ENCODE measurements around the gene NMNAT2.
"Not testable (repeated sequence)": the region's sequence is repeated elsewhere in the genome, so short reads cannot be mapped to it uniquely, and the experiment has no call there.

NMNAT2 gene

DNA sequence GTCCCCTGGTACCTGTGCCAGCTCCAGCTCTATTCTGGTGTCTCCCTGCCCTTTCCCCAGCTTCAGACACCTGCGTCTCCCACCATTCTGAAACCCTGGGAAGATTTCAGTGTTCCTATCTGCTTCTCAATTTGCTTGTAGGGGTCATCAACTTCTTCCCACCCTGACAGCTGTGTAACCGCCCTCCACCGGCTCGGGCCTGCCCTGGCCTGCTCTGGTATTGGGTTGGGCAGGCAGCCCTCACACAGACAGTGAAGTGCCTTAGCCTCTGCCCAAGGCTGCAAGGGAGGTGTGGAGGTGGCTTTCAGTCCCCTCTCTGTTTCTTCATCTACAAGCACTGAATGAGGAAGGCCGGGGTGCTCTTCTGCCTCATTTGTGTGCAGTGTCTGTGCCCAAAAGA is 134.9 kb downstream of the NMNAT2 start:
- no peak for DNase-seq

DNA sequence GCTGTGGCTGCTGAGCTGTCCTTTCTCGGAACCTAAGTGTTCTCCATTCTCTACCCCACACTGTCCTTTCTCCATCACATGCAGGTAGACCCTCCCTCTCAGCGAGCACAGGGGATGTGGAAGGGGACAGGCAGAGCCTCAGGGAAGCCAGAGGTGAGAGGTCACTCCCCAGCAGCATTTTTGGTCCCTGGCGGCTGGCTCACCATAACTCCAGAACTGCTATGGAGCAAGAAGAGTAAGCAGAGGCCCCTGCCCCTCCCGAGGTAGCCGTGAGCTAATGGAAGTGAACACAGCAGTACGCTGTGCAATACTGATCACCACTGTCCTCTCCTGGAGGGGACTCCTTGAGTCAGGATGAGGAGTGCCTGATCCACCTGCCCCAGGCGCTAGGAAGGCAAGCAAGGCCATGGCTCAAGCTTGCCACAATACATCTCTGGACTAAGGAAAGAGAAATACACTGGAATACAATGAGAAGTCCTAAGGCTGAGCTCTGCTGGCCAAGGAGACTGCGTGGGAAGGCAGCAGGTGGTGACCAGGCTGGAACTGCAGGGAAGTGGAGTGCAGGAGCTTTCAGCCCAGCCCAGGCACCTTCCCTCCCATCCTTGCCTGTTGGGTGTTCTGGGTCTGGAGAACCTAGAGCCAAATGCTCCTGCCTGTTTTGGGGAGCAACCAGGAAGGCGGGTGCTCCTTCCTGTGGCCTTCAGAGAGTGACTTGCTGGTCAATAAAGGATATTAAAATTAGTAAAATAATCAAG is 135.9 kb downstream of the NMNAT2 start:
- no peak for DNase-seq

DNA sequence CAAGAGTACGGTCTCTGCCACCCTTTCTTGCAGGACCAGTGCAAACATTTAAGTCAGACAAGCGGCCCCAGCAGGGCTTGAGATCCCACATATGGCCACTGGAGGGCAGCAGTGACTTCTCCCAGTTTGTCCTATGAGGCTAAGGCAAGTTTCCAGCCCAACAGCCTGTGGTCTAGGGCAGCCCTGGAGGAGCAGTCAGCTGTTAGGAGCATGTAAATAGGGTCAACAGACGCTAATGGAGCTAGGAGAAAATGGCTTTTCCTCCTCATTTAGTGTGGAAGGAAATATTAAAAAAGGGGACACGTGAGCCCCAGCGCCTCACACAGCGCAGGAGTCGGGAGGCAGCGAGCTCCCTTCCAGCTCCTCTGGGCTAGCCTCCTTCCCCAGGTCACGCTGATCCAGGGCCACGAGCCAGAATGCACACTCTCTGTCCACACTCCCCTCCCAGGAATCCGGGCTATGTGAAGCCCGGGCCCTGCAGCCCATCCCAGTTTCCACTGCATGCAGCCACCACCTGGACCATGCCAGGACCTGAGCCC is 136.6 kb downstream of the NMNAT2 start:
- peak; percentile 93 for DNase-seq

DNA sequence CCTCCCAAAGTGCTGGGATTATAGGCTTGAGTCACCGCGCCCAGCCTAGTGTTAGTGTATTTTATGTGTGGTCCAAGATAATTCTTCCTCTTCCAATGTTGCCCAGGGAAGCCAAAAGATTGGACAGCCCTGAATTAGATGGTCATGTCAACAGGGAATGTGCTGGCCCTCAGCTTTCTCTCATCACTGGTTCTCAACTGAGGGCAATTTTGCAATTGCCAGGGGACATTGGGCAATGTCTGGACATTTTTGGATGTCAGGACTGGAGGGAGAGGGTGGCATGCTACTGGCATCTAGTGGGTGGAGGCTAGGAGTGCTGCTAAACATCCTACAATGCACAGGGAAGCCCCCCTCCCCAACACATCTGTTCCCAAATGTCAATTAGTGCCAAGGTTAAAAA is 137.1 kb downstream of the NMNAT2 start:
- peak; percentile 47 for DNase-seq

DNA sequence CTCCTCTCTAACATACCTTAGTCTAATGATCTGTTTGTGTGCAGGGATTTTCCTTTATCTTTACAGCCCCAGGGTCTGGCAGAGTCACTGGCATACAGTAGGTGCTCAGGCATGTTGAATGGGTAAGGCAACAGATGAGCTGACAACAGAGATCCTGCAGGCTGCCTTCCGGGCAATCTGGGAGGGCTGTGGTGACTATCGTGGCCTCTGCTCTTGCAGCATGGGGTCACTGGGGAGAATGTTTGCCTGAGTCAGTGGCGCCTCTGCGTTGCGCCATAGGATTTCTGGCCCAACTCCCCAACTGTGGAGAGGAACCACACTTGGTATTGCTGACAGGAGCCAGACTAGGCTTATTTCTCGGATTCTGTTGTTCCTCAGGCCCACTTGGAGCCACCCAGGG is 138.3 kb downstream of the NMNAT2 start:
- peak; percentile 82 for DNase-seq

DNA sequence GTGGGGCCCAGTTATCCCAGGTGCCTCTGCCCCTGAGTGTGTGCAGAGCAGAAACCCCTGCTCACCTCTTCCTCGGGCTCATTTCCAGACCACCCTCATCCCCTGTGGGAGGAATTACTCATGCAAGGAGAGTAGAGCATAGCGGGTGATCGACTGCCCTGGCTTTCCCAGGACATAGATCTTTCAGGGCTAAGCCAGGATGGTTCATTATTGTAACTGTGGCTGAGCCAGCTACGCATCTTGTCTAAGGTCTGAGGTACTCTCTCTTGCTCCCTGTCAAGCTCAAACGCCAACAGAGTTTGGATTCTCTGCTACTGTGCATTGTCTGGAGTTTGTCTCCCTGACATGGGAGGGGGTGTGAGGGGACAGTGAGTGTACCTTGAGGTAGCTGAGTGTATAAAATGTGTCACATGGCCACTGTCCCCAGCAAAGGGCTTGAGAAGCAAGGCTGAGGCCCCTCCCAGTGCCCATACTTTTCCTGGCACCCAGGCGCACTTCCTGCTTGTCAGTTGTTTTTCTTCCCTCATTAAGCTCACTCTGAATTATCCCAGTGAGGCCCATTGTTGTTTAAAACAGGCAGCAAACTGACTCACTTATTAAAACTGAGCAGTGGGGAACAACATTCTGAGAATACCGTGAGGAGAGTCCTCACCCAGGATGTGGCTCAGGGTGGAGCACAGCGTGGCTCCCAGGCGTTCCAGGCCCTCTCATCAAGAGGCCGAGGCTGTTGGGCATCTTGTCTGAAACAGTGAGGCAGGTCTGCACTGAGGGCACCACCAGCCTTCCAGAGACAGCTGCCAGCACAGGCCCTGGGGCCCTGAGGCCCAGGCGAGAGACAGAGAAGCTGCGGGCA is 139.2 kb downstream of the NMNAT2 start:
- peak; percentile 71 for DNase-seq

DNA sequence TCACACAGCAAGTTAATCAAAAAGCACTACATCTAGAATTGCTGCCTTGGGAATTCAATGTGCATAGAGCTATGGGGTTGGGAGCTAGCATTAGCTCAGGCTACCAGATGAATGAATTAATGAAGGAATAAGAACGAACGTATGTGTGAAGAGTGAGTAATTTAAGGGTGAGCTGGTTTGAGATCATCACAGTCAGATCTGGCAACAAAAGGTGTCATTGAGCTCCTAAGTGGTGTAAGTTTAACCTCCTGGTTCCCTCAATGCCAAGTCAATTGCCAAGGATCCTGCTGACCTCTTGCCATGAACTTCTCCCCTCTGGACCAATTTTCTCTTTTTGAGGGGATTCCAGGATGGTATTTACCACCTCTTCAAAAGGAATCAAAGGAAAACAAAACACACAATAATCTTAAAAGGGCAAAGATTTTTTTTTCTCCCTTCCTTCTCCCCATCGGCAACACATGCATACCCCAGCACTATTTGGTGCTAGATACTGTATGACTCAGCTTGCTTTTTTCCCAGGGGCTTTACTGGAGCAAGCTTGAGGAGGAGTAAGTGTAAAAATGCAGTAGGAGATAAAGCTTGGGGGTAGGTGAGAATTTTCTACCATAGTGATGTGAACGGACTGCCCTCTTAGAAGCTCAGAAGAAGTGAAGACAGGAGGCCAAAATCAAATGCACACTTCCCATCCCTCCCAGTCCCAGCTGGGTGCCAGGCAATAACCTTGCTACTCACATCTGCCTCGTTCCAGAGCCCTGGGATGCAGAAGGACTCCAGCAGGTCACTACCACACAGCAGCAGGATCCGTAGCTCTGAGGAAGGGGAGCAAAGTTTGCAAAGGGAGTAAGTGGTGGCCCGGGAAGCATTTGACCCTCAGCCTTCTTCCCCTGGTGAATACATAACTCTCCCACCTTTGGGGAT is 140.1 kb downstream of the NMNAT2 start:
- DNase-seq, result peak; percentile 81

DNA sequence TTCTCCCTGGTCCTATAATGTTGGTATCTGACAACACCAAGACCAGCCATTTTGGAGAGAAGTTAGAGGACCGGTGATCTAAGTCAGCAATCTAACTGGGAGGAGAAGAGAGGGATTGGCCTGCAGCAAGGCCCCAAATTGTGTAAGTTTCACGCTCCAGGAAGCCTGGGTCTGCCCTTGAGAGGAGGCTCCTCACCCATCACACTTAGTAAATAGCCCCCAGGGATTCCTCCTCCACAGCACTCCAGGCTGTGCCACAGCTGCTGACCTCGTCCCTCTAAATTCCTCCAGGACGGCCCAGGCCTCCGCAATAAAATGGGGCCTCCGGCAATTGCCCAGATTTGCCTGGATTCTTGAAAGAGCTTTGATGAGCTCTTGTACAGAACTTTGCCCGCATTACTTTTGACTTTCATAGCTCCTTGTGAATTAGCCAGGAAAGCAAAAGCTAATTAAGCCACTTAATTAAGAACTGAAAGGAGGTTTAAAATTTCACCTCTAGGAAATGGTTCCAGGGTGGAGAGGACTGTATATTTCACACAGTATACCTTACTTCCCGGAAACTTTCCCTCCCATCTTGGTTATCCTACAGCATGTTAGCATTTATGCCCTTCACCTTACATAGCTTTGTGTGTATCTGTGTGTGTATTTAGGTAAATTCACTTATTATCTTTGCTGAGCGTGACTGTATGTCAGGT is 141.6 kb downstream of the NMNAT2 start:
- no peak for DNase-seq

DNA sequence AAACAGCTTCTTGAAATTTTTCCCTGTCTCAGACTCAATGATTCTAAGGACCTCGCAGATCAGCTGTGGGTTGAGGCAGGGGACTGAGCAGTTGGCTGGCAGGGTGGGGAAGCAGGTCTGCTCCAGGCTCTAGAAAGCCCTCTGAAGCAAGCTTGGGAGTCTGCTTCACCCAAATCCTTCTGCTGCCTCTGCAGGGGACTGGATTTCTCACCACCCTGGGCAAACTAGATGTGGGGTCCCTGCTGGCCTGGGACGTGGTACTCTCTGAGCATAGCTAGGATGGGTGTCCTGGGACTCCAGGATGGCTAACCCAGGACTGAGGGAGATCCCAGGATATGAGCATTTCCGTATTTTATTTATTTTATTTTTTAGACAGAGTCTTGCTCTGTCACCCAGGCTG is 142.9 kb downstream of the NMNAT2 start:
- DNase-seq, result no peak

DNA sequence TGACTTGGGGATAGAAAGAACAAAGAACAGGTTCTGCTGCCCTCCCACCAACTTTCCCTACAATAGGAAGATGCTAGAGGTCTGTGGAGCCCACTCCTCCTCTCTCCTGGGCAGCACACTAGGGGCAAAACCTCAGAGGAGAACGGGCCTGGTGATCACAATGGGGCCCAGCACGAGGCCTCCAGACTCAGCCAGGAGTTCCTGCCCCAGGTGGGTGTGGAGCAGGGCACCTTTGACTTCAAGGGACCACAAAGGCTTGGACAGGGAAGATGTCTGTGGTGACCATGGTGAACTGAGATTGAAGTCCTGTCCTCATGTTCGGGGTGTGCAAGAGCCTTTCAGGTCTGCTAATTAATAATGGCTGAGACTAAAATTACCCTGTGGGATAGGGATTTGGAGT is 143.3 kb downstream of the NMNAT2 start:
- DNase-seq, result no peak

DNA sequence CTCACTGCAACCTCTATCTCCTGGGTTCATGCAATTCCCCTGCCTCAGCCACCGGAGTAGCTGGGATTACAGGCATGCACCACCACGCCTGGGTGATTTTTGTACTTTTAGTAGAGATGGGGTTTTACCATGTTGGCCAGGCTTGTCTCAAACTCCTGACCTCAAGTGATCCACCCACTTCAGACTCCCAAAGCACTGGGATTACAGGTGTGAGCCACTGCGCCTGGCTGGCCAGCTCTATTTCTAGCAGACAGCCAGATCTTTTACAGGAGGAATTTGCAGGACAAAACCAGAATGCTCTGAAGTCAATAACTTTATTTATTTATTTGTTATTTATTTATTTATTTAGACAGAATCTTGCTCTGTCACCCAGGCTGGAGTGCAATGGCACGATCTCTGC is 144.2 kb downstream of the NMNAT2 start:
- DNase-seq, result not testable (repeated sequence)

DNA sequence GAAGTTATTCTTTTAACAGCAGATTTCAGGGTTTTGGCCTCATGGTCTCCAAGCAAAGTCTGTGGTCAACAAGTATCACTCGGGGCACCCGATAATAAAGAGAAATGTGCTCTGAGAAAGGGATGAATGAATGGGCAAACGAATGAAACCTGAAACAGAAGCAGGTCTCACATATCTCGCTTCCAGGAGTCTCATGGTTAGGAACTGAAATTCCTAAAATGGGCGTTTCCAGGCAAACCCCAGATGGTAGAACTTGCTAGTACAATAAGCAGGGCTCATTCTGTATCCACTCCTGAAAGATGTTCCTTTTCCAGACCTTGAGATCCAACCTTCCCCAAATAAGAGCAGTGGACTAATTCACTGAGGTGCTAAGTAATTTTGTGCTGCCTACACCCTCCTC is 144.9 kb downstream of the NMNAT2 start:
- no peak for DNase-seq

DNA sequence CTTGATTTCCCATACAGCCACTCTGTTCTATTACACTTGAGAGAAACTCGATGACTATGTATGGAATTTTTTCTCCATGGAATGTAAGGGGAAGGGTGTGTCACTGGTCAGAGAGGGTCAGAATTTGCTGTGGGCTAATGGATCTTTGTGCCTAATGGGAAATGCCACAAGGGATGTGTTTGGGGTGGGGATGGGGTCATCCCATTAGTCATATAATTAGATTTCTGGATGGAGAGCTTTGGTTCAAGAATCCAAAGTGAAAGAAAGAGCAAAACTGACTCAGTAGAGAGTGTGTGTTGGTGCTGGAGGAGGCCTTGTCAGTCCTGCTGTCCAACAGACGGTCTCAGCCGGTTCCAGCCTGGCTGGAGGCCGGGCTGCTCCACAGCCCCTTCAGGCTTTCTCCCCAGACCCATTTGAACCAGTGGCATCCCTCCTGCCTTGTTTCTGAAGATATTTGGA is 145.8 kb downstream of the NMNAT2 start:
- DNase-seq, result peak; percentile 91

DNA sequence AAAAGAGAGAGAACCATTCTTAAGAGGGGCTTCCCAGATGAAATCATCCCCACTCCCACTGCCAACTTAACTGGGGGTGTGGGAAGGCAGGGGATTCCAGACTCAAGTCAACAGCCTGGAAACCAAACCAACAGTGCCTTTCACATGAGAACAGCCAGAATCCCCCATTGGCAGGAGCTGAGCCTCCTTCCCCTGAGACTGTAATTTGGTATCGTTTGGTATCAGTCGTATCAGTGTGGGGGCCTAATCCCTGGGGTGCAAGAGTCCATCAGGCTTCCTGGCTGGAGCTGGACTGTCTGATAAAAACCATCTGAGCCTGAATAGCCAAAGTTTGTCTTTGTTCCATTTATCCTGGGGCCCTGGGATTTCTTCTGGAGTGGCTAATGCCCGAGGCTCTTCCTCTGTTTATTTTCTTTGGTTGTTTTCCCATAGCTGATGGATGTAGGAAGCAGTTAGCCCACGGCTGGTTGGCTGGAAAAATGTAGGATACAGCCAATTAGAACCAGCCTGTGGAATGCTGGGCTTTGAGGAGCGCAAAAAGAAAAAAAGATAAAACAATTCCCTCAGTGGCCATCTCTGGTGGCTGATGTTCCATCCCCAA is 147.5 kb downstream of the NMNAT2 start:
- peak; percentile 90 for DNase-seq

DNA sequence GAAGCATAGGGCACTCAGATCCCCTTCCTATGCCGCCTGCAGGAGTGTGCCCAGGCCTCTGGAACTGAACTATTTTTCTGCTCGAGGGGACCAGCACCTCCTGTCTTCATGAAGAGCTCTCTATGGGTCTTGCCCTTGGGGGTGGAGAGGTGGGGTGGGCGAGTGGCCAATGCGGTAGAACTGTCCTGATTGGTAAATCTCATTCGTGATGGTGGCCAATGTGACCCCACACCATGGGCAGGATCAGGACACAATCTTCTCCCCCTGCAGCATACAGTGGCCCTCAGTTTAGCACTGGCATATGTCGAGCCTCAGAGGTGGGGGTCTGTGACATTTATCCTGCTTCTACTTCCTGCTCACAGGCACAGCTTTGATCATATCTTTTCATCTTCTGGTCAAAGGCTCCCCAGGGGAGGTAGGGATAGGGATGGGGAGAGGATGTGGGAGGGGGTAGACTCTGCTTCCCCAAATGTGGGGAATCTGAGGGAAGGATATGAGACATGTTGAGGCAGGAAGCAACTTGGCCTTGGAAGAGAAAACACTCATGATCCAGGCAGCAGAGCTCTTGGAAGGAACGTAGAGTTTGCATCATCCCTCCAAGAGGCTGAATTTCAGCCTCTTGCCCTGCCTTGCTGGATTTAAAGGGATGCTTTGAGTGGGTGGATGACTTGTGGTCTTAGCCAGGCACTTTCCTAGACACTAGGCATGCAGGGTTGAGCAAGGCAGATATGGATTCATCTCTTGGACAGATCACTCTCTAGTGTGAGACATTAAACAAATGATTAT is 150.3 kb downstream of the NMNAT2 start:
- peak; percentile 94 for DNase-seq

DNA sequence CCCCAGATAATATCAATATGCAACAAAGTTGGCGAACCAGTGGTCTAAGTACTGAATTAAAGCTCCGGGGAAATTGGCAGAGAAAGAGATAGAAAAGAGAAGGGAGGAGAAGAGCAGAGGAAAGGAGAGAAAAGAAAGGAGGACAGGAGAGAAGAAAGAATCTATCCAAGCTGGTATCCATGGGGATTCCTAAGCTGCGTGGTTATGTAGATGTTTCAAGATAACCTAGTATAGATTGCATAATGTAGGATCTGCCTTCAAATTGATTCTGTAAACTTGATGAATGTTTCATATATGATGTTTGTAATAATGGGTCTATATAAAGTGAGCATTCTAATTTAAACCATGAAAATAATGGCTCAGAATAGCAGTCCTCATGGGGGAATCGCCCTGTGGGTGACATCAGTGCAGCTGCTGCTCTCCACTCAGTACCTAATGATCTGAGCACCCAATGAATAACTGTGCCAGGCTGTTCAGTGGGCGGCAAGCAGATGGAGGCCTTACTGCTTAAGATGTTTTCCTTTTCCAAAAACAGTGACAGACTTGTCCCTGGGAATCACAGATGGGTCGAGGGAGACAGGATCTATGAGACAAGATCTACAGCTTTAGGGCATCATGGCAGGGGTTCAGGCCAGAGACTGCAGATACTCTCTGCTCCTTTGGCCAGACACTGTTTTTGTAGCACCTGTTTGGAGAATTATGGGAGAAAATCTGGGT is 154.1 kb downstream of the NMNAT2 start:
- no peak for DNase-seq

DNA sequence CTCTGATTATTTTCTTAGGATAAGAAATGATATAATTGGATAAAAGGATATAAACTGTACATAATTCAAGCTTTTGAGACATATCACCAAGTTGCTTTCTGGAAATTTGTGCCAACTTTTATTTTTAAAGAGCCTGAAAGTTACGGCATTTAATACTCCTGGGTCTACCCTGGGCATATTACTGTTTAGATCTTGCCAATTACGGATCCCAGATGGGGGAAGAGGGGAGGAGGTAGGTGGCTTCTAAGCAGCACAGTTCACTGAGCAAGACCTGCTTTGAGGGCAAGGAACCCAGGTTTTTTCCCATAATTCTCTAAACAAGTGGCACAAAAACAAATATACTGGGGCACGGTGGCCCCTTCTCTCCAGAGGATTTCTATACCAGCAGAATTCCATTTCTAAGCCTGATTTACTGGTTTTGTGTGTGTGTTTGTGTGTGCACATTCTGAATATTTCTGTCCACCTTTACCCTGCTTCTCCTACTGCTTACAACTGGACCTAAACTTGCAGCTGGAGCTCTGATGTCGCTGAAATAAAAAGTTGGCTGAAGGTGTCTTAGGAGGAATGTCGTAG is 155.5 kb downstream of the NMNAT2 start:
- no peak for DNase-seq

DNA sequence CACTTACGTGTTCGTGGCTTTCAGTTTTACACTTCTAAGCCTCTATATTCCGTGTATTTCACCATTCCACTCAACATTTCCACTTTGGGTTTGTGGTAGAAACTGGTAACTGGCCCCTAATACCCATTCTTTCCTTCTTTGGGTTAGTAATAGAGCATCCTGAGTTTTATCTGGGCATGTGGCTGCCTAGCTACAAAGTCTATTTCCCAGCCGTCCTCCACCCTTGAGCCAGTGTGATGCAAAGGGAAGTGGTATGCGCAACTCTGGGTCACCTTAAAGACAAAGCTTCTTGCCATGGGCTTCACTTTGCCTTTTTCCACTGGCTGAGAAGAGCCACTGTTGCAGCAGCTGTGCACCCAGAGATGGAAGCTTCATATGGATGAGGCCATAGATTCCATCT is 158.3 kb downstream of the NMNAT2 start:
- DNase-seq, result no peak

DNA sequence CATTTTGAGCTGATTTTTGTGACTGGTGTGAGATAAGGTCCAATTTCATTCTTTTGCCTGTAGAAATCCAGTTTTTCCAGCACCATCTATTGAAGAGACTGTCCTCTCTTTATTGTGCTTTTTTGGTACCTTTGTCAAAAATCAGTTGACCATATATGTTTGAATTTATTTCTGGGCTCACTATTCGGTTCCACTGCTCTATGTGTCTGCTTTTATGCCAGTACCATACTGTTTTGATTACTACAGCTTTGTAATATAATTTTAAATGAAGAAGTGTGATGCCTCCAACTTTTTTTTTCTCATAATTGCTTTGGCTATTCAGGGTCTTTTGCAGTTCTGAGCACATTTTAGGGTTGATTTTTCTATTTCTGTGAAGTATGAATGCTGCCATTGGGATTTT is 163.1 kb downstream of the NMNAT2 start:
- DNase-seq, result no peak

DNA sequence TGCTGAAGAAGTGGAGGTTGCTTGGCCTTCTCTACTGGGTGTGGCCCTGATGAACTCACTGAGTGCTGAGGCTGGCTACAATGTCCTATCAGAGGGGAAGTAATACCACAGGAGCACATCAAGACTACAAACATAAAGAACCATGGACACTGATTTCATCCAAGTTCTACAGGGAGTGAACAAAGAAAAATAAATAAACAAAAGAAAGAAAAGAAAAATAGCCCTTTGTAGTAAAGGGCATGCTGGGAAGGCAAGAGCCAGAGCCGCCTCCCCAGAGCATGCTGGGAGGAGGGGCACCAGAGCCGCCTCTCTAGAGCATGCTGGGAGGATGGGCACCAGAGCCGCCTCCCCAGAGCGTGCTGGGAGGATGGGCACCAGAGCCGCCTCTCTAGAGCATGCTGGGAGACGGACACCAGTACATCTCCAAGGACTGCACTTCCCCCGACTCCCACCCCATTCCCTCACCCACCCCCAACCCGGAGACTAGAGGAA is 166.2 kb downstream of the NMNAT2 start:
- no peak for DNase-seq
